ENCODE data around the gene B4GALT4. TPM values are rescaled to one million over a fixed set of nuclear protein-coding genes. Genes with fewer than 3 reads are reported as not detected.

The B4GALT4 gene
- total RNA-seq, 4 donors from 2014 or later = 15.6 to 23.9 (median 17.5) TPM

DNA sequence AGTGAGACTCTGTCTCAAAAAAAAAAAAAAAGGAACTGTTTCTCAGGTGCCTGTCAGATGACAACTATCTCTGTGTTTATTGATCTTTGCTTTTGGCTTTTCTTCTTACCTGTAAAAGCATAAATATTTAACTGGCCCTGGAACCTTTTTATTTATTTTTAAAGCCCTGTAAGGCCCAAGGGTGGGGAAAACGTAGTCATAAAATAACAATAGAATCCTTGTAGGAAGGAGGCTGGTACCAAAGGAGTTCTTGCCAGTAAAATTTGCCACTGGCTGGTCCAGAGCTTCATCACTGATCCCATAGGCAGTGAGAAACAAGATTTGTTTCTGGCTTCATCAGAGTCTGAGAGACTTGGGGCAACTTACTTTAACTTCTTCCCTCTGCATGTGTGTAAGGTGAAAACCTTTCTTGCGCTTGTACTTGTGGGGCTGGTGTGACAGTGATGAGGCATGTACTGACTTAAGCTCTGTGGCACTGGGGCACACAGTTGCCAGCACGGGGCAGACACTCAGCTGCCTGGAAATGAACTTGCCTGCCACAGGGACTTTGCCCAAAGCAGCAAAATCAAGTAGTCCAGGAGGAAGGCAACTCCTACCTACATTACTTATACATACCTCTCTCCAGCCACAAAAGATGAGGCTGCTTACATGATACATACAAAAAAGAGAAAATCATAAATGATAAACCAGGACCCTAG lies 19.6 kb downstream of the B4GALT4 start:
- no peaks in the 10 kb centered on the region for H3K27me3 ChIP-seq

GRCh38 chr3:119220198-119220597 lies 20.5 kb downstream of the B4GALT4 start:
- Histone ChIP-seq H3K27me3 (no peaks in the 10 kb centered on the region), H3K4me1 (no peaks in the 10 kb centered on the region), H3K9me3 (no peaks in the 10 kb centered on the region), H3K36me3 (peaks cover 0 to 94% of the 10 kb centered on the region in 2 donors), H3K27ac (no peak overlapping the region), H3K4me3 (no peak overlapping the region)
- WGBS, 2 donors (ENCODE audit: low coverage in 1 of 2) = 90 to 93% methylated on average over 2 to 6 of the region's 7 CpGs
- TF ChIP-seq POLR2A (IDR thresholded peaks at IDR 0.05) (no peak), CTCF (IDR thresholded peaks at IDR 0.05) (no peak), POLR2AphosphoS5 (IDR thresholded peaks at IDR 0.05) (no peak), EP300 (IDR thresholded peaks at IDR 0.05) (no peak)
- ATAC-seq = no peak

More for the DNA sequence above, 19.6 kb downstream of the B4GALT4 start:
- no peak for ATAC-seq
- no peak for TF ChIP-seq EP300 (IDR thresholded peaks at IDR 0.05)
- no peak for TF ChIP-seq POLR2A (IDR thresholded peaks at IDR 0.05)
- H3K9me3 ChIP-seq = no peaks in the 10 kb centered on the region
- 79 to 83% methylated on average over 1 to 2 of the region's 3 CpGs for WGBS, 2 donors (ENCODE audit: low coverage in 1 of 2)
- H3K4me1 ChIP-seq = no peaks in the 10 kb centered on the region
- H3K36me3 ChIP-seq = peaks cover 0 to 94% of the 10 kb centered on the region in 2 donors
- no peak overlapping the region for H3K4me3 ChIP-seq
- no peak overlapping the region for H3K27ac ChIP-seq

DNA sequence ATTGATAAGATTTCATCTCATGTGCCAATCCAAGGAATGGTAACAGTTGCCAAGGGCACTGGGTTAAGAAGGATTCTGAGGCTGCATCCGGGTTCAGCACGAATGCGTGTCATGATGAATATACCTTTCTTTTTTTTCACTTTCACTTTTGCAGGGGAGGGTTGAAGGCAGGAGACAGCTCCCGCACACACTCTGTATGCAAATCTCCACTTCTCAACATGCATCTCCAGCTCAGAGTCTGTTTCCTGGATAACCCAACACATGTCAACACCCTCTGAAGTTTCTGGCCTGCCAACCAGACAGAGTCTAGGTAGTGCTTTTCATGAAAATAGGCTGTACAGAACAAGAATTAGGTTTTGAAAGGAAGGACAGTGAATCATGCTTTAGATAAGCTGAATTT lies 21.6 kb downstream of the B4GALT4 start:
- Histone ChIP-seq H3K4me1 (no peaks in the 10 kb centered on the region), H3K36me3 (peaks cover 3 to 98% of the 10 kb centered on the region in 2 donors), H3K27me3 (no peaks in the 10 kb centered on the region), H3K9me3 (no peaks in the 10 kb centered on the region), H3K4me3 (no peak overlapping the region), H3K27ac (no peak overlapping the region)
- WGBS, 2 donors (ENCODE audit: low coverage in 1 of 2) = 82 to 91% methylated on average over 4 of the region's 4 CpGs
- no peak for ATAC-seq
- TF ChIP-seq POLR2A (IDR thresholded peaks at IDR 0.05) = no peak
- TF ChIP-seq CTCF (IDR thresholded peaks at IDR 0.05) = no peak
- TF ChIP-seq EP300 (IDR thresholded peaks at IDR 0.05) = no peak
- TF ChIP-seq POLR2AphosphoS5 (IDR thresholded peaks at IDR 0.05) = no peak

DNA sequence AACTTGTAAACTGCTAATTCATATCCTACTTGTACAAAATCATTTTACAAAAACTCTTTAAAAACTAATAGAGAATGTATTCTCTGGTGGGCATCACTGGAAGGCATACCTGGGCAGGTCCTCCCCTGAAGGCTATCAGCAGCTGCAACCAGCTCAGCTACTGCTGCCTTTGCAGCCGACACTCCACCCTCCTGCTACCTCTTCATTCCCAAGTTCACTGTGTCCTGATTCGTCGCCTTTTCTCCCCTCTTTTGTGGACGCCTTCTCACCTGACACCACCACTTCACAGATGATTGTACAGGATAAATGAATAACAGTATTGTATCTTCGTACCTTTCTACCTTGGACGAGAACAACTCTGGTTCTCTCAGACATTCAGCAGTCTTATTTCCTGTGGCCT lies 28.9 kb downstream of the B4GALT4 start:
- no peaks in the 10 kb centered on the region for H3K4me1 ChIP-seq
- TF ChIP-seq EP300 (IDR thresholded peaks at IDR 0.05) = no peak
- no peak for ATAC-seq
- H3K27me3 ChIP-seq = no peaks in the 10 kb centered on the region
- WGBS, 2 donors (ENCODE audit: low coverage in 1 of 2) = 75 to 90% methylated on average over 4 to 6 of the region's 6 CpGs
- H3K27ac ChIP-seq = no peak overlapping the region
- no peak overlapping the region for H3K4me3 ChIP-seq
- peaks cover 6 to 91% of the 10 kb centered on the region in 2 donors for H3K36me3 ChIP-seq
- H3K9me3 ChIP-seq = no peaks in the 10 kb centered on the region

DNA sequence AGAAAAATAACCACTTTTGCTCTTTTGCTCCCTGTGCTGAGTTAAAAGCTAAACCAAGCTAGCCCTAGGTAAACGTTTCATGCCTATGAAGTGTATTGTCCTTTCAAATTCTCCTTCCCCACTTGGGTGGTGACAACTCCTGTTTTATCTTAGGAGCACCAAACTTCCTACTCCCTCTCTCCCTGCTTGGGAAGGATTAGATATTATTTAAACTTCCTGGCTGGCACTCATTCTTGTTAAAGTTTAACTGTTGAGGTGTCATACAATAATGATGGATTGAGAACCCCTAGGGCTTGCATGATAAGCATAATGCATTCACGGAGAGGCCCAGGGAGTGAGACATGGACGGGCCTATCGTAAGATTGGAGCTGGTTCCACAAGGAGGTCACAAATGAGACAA lies 29.5 kb downstream of the B4GALT4 start:
- H3K4me3 ChIP-seq = no peak overlapping the region
- TF ChIP-seq CTCF (IDR thresholded peaks at IDR 0.05) (no peak), POLR2A (IDR thresholded peaks at IDR 0.05) (no peak), POLR2AphosphoS5 (IDR thresholded peaks at IDR 0.05) (no peak), EP300 (IDR thresholded peaks at IDR 0.05) (no peak)
- no peaks in the 10 kb centered on the region for H3K9me3 ChIP-seq
- no peaks in the 10 kb centered on the region for H3K4me1 ChIP-seq
- ATAC-seq = no peak
- H3K27ac ChIP-seq = no peak overlapping the region
- H3K36me3 ChIP-seq = peaks cover 6 to 85% of the 10 kb centered on the region in 2 donors
- no peaks in the 10 kb centered on the region for H3K27me3 ChIP-seq
- WGBS, 2 donors (ENCODE audit: low coverage in 1 of 2) = 37 to 53% methylated on average over 3 to 4 of the region's 4 CpGs

GRCh38 chr3:119207512-119207875 lies 33.2 kb downstream of the B4GALT4 start:
- H3K4me1 ChIP-seq = no peaks in the 10 kb centered on the region
- no peaks in the 10 kb centered on the region for H3K9me3 ChIP-seq
- ATAC-seq = no peak
- no peak overlapping the region for H3K4me3 ChIP-seq
- no peak overlapping the region for H3K27ac ChIP-seq
- peaks cover 4 to 48% of the 10 kb centered on the region in 2 donors for H3K36me3 ChIP-seq
- TF ChIP-seq EP300 (IDR thresholded peaks at IDR 0.05) (no peak), POLR2AphosphoS5 (IDR thresholded peaks at IDR 0.05) (no peak), CTCF (IDR thresholded peaks at IDR 0.05) (no peak), POLR2A (IDR thresholded peaks at IDR 0.05) (no peak)
- WGBS, 2 donors (ENCODE audit: low coverage in 1 of 2) = 92% methylated on average over 3 of the region's 3 CpGs; no CpG with 5 or more reads in 1 of the 2 donors
- no peaks in the 10 kb centered on the region for H3K27me3 ChIP-seq

Measured in gastroesophageal sphincter (tissue), 4 donors.